Hematopoietic multipotent progenitor cell treated with erythropoietin and hydrocortisone succinate and interleukin-3 and kit ligand, for 4 days (in vitro differentiated cells): ENCODE results near the gene TPT1.
A peak's percentile ranks its signal among the peaks of the same experiment; 100 is the strongest.
"Not testable (repeated sequence)": the region's sequence is repeated elsewhere in the genome, so short reads cannot be mapped to it uniquely, and the experiment has no call there.

ENCODE experiments used
- DNase-seq: peaks from one replicate; pipeline ENCODE4 v3.0.0-alpha.2; 2015

The TPT1 gene

DNA sequence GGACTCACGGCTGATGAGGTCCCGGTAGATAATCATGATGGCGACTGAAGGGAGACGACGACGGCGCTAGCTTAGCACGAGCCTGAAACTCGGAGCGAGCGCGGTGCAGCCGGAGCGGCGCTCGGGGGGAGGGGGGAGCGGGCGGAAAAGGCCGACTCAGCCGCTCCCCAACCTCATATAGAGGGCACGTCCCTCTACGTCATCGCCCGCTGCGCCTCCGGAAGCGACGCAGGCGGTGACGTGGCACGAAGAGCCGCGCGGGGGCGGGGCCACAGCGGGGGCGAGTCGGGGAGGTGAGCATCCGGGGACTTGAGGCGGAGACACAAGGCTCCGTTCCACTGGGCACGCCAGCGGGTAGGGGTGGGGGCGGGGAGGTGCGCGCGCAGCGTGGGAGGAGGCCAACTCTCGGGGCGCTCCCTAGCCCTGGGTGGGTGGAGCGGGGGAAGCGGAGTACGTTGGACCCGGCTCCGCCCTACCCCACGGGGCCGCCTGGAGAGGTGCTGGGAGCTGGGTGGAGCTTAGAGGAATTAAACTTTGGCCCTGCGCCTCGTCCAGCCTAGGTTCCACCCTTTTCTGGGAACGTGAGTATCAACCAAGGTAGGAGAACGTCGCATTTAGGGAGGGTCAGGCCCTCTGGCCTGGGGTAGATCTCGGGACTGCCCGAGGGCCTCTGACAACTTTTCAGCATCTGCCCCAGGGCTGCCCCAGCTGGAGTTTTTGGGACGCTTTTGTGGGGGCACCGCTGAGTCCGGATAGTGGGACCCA lies at the start of gene TPT1:
Gene TPT1 (minus strand): TSS at position 150 of the 765 bp plus-strand sequence. CDS start 114 bp downstream, at position 36.
- peak; percentile 99 for DNase-seq

DNA sequence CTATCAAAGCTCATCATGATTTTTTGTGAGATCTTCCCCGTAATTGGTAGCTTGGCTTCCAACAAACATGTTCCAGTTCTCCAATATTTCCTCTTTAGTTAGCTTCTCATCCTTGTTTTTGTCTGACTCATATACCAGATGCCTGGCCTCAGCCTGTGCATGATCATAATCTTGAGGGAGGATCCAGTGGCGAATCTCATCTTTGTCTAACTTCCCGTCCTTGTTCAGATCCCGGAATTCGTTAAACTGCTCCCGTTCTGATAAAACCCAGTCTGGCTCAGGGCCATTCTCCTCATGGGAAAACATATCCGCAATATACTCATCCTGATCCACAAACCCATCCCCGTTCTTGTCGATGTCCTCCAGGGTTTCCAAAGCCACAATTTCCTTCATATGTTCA lies 49.4 kb upstream of the TPT1 start:
- not testable (repeated sequence) for DNase-seq

DNA sequence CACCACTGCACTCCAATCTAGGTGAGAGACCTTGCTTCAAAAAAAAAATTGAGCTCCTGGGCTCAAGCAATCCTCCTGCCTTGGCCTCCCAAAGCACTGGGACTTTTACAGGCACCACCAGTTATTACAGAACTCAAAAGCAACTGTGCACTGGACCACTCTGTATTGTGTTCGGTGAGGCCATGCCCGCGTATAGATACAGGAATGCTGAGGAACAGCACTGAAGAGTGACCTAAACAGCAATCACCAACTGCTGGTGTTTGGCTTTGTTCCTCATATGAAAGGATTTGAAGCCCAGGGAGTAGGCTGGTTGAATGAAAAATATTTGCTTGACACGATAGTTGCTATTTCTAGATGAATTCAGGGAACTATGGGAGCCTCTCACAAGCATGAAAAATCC lies 47.7 kb upstream of the TPT1 start:
- no peak for DNase-seq

DNA sequence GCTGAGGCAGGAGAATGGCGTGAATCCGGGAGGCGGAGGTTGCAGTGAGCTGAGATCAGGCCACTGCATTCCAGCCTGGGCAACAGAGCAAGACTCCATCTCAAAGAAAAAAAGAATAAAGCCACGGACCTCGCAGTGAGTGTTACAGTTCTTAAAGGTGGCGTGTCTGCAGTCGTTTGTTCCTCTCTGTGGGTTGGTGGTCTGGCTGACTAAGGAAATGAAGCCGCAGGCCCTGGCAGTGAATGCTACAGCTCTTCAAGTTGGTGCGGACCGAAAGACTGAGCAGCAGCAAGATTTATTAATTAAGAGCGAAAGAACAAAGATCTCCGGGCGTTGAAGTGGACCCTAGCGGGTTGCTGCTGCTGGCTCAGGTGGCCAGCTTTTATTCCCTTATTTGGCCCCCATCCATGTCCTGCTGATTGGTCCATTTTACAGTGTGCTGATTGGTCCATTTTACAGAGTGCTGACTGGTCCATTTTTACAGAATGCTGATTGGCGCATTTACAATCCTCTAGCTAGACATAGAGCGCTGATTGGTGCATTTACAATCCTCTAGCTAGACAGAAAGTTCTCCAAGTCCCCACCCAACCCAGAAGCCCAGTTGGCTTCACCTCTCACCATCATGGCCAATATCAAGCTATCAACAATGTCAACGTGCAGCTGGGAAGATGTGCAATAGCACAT lies 46.1 kb upstream of the TPT1 start:
- peak; percentile 82 for DNase-seq

DNA sequence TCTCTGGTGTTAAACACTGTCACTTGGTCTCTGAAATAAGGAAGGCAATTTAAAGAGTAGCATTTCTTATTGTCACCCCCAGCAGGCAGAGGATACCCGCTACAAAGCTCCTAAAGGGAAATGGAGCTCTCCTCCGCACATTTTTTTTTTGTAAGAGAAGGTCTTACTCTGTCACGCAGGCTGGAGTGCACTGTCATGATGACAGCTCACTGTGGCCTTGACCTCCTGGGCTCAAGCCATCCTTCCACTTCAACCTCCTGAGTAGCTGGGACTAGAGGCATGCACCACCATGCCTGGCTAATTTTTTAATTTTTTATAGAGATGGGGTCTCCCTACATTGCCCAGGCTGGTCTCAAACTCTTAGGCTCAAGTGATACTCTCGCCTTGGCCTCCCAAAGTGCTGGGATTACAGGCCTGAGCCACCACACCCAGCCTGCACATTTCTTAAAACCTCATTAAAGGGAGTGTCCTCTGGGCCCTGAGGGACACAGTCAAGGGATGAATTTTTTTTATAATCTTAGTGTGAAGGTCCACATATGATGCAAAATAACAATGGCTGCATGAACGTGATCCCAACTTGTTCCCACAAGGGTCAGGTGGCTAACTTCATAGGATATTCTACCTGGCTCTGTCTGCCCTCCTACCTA lies 45.0 kb upstream of the TPT1 start:
- DNase-seq = peak; percentile 43

DNA sequence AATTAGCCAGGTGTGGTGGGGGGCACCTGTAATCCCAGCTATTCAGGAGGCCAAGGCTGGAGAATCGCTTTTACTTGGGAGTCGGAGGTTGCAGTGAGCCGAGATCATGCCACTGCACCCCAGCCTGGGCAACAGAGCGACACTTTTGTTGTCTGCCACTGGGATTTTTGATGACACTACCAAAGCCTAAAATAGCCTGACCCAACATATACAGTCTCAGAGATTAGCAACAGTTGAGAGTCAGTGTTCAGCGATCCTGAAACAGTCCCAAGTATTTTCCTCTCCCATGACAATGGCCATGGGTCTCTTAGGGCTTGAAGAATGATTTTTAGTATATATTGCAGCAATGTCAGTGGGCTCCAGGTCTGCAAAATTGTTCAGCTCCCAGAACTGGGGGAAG lies 44.3 kb upstream of the TPT1 start:
- no peak for DNase-seq

DNA sequence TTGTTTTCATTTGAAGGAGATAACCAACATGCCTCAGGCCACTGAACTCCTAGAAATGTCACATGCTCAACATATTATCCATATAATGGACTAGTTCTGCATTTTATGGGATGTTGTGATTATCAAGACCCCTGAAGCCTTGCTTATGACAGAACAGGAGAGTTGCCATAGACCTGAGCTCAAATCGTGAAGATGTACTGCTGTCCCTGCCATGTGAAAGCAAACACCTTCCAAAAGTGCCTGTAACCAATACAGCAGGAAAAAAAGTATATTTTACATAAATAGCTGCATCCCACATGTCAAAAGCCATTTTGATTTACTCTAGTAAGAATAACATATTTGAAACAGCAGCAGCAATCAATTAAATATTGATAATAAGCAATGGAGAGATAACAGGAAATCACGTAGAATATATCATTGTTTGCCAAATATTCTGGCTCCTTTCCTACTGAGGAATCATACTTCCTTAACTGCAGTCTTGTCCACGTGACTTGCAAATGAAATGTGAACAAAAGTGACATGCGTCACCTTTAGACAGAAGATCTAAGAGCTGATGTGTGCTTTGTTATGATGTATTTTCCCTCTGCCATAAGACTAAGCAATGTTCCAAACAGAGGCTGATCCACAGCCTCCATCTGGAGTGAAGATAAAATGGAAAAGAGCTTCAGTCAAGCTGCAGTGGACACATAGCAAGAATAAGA lies 43.6 kb upstream of the TPT1 start:
- DNase-seq = no peak

DNA sequence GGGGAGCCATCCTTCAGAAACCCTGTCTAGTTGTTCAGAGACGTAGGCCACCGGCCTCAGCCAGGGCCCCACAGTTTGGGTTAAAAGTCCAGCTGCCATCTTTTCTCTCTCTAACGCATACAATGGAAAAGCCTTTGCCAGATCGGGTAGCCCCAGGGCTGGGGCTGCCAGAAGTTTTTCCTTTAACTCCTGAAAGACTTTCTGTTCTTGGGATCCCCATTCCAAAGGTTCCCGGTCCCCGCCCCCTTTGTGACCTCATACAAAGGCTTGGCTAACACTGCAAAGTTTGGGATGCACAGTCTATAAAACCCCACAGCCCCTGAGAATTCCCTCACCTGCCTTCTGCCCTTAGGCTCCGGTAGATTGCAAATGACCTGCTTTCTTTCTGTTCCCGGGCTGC lies 41.8 kb upstream of the TPT1 start:
- DNase-seq = not testable (repeated sequence)

DNA sequence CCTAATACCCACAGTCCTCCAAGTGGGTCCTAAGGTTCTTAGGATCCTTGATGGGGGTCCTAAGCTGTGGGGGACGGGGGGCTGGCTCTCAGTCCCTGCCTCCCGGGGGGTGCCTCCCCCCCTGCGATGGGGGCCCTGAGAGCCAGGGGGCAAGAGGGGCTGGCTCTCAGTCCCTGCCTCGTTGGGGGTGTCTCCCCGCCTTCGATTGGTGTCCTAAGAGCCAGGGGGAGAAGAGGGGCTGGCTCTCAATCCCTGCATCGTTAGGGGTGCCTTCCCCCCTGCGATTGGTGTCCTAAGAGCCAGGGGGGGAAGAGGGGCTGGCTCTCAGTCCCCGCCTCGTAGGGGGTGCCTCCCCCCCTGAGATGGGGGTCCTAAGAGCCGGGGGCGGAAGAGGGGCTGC lies 40.2 kb upstream of the TPT1 start:
- DNase-seq = no peak

DNA sequence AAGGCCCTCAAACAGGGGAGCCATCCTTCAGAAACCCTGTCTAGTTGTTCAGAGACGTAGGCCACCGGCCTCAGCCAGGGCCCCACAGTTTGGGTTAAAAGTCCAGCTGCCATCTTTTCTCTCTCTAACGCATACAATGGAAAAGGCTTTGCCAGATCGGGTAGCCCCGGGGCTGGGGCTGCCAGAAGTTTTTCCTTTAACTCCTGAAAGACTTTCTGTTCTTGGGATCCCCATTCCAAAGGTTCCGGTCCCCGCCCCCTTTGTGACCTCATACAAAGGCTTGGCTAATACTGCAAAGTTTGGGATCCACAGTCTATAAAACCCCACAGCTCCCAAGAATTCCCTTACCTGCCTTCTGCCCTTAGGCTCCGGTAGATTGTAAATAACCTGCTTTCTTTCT lies 39.7 kb upstream of the TPT1 start:
- DNase-seq = not testable (repeated sequence)

DNA sequence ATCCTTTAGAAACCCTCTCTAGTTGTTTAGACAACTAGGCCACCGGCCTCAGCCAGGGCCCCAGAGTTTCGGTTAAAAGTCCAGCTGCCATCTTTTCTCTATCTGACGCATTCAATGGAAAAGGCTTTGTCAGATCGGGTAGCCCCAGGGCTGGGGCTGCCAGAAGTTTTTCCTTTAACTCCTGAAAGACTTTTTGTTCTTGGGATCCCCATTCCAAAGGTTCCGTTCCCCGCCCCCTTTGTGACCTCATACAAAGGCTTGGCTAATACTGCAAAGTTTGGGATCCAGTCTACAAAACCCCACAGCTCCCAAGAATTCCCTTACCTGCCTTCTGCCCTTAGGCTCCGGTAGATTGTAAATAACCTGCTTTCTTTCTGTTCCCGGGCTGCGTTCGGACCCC lies 38.5 kb upstream of the TPT1 start:
- DNase-seq = not testable (repeated sequence)

DNA sequence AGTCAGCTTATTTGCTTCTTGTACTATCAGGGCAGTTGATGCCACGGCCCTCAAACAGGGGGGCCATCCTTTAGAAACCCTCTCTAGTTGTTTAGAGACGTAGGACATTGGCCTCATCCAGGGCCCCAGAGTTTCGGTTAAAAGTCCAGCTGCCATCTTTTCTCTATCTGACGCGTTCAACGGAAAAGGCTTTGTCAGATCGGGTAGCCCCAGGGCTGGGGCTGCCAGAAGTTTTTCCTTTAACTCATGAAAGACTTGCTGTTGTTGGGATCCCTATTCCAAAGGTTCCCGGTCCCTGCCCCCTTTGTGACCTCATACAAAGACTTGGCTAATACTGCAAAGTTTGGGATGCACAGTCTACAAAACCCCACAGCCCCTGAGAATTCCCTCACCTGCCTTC lies 37.8 kb upstream of the TPT1 start:
- DNase-seq = not testable (repeated sequence)

DNA sequence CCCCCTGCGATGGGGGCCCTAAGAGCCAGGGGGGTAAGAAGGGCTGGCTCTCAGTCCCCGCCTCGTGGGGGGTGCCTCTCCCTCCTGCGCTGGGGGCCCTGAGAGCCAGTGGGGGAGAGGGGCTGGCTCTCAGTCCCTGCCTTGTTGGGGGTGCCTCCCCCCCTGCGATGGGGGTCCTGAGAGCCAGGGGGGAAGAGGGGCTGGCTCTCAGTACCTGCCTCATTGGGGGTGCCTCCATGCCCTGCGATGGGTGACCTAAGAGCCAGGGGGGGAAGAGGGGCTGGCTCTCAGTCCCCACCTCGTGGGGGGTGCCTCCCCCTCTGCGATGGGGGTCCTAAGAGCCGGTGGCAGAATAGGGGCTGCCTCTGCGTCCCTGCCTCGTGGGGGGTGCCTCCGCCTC lies 36.3 kb upstream of the TPT1 start:
- DNase-seq = not testable (repeated sequence)

DNA sequence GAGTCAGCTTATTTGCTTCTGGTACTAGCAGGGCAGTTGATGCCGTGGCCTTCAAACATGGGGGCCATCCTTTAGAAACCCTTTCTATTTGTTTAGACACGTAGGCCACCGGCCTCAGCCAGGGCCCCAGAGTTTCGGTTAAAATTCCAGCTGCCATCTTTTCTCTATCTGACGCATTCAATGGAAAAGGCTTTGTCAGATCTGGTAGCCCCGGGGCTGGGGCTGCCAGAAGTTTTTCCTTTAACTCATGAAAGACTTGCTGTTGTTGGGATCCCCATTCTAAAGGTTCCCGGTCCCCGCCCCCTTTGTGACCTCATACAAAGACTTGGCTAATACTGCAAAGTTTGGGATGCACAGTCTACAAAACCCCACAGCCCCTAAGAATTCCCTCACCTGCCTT lies 35.7 kb upstream of the TPT1 start:
- DNase-seq = not testable (repeated sequence)

DNA sequence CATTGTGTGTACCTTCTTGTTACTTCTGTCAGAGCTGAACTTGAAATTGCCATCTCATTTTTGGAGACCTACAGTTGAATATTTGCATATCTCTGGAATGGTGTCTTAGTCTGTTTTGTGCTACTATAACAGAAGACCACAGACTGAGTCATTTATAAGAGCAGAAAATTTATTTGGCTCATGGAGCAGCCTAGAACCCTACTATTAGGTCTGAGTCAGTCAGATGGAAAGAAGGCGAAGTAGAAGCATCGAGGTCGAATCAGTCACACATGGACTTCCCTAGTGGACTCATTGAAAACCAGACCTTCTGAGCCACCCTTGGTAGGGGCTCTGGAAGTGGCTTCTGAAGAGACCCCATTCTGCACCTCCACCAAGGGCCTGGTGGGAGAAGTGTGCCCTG lies 33.9 kb upstream of the TPT1 start:
- no peak for DNase-seq

DNA sequence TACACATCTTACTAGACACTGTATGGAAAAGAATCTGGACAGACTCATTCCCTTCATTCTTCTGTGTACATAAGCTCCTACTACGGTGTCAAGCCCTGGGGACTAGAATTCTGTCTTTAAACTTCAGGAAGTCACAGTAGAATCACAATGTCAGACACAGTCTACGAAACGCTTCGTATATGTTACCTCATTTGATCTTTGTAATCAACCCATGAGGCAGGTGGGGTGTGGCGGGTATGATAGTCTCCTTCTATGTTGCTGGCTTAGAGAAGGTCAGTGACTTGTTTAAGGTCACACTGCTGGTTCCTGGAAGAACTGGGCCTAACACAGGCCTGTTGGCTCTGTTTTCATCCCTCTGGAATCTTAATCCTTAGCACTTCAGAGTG lies 32.2 kb upstream of the TPT1 start:
- DNase-seq = no peak

DNA sequence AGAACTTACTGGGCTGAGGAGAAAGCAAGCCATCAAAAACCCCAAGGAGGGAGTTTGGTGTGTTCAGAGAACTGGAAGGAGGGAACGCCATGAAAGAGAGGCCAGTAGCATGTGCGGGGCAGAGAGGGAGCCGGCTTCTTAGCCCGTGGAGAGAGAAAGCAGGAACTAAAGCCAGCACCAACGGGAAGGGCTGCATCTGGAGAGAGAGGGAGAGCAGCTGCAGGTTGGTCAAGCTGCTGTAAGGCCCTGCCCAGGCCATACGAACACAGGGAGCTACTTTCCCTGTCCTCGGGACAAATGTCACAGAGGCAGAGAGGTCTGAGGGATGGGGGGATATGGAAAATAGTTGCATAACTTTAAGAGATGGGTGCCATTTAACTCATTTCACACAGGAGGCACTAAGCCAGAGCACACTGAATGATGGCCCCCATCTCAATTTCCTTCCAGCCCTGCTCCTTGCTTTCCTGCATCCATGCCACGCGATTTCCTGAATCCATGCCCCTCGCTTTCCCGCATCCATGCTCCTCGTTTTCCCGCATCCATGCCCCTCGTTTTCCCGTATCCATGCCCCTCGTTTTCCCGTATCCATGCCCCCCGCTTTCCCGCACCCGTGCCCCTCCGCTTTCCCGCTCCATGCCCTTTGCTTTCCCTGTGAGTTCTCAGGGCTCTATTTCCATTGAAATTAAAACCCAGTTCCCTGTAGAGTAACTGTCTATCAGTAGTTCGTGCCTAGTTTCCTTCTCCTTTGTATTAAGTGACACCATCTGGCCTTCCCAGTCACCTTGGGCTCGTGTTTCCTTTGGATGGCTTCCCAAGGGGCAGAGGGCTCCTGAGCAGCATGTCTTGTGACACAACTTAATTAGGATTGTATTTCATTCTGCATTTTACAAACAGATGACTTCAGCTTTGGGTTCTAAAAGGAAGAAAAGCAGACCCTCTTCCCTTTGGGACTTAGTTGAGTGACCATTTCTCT lies 31.5 kb upstream of the TPT1 start:
- no peak for DNase-seq

DNA sequence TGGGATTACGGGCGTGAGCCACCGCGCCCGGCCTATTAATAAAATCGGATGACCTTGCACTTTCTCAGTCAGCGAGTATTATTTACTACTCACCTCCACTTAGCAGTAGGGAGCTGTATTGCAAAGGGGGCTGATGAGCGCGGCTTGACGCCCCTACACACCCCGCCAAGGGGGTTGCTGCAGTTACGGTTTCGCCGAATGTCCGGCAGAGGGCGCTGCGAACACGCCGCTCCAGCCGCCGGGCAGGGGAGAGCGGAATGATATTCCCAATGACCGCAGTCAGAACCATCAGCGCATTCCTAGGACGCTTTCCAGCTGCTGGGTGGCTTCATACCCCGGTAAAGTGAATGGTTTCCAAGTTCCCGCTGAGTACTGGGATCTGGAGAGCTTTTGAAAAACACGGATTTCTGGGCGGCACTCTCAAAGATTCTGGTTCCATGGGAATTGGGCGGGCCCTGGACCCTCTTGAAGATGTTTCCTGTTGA lies 30.0 kb upstream of the TPT1 start:
- DNase-seq = peak; percentile 69

DNA sequence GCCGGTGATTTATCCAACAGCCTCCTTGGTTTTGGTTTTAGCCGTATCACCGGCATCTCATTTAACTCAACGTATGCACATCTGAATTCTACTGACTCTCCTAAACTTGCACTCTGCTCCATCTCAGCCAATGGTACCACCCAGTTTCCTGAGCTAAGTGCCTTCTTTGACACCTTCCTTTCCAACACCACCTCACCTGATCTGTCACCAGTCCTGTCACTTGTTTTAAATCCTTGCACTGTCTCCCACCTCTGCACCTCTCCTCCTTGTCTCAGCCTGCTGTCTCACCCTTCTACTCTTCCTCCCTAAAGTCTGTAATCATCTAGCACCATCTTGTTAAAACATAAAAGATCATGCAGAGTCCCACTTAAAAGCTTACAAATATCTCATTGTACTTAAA lies 28.1 kb upstream of the TPT1 start:
- DNase-seq = no peak

DNA sequence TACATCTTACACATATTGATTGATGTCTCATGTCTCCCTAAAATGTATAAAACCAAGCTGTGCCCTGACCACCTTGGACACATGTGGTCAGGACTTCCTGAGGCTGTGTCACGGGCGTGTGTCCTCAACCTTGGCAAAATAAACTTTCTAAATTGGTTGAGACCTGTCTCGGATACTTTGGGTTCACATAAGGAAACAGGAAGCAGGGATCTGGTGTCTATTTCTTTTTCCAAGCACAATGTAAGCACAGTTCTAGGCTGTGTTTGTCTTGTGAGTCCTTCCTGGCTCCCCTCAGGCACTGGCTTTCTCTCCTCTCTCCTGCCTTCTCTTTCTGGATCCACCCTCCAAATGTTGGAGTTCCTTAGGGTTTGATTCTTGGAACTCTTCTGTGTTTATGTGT lies 27.6 kb upstream of the TPT1 start:
- no peak for DNase-seq

DNA sequence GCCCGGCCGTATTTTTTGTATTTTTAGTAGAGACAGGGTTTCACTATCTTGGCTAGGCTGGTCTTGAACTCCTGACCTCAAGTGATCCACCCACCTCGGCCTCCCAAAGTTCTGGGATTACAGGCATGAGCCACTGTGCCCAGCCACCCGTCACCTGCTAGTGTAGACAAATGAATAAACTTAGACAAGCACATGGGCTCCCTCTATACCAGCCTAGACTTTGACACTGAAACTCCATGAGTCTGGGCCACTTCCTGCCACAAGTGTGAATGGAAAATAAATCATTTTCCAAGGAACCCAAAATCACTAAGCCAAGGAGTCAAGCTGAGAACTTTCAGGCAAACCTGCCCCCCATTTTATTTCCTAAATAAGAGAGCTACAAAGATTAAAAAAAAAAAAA lies 27.0 kb upstream of the TPT1 start:
- no peak for DNase-seq

DNA sequence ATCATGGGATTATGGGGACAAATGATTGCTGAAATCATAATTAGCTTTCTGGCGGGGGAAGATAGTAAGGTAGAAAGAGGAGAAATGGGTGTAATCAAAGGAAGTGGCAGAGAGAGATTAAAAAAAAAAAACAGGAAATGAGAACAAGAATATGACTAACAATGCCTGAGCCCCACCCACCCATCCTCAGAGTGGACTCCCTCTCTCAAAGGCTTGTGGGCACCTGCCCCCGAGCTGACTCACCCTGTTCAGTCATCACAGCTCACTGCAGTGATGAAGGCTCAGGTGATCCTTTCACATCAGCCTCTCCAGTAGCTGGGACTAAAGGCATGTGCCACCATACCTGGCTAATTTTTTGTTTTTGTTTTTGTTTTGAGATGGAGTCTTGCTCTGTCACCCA lies 26.4 kb upstream of the TPT1 start:
- peak; percentile 92 for DNase-seq
